ENCODE measurements around the gene ELFN2.

ELFN2 gene, protein sequence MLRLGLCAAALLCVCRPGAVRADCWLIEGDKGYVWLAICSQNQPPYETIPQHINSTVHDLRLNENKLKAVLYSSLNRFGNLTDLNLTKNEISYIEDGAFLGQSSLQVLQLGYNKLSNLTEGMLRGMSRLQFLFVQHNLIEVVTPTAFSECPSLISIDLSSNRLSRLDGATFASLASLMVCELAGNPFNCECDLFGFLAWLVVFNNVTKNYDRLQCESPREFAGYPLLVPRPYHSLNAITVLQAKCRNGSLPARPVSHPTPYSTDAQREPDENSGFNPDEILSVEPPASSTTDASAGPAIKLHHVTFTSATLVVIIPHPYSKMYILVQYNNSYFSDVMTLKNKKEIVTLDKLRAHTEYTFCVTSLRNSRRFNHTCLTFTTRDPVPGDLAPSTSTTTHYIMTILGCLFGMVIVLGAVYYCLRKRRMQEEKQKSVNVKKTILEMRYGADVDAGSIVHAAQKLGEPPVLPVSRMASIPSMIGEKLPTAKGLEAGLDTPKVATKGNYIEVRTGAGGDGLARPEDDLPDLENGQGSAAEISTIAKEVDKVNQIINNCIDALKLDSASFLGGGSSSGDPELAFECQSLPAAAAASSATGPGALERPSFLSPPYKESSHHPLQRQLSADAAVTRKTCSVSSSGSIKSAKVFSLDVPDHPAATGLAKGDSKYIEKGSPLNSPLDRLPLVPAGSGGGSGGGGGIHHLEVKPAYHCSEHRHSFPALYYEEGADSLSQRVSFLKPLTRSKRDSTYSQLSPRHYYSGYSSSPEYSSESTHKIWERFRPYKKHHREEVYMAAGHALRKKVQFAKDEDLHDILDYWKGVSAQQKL

GRCh38 chr22:37427135-37427710 lies at the start of gene ELFN2:
Gene ELFN2 (minus strand): TSS chr22:37427479. CDS start chr22:37375534, 51,945 bp downstream.
- POLR2A ChIA-PET: no interaction called here
- no peak for TF ChIP-seq FOXM1 (IDR thresholded peaks at IDR 0.05; ENCODE audit: borderline replicate concordance)
- no peak for TF ChIP-seq NFRKB (IDR thresholded peaks at IDR 0.05)
- no peak for TF ChIP-seq SP1 (IDR thresholded peaks at IDR 0.05)
- TF ChIP-seq, protein P1, sequence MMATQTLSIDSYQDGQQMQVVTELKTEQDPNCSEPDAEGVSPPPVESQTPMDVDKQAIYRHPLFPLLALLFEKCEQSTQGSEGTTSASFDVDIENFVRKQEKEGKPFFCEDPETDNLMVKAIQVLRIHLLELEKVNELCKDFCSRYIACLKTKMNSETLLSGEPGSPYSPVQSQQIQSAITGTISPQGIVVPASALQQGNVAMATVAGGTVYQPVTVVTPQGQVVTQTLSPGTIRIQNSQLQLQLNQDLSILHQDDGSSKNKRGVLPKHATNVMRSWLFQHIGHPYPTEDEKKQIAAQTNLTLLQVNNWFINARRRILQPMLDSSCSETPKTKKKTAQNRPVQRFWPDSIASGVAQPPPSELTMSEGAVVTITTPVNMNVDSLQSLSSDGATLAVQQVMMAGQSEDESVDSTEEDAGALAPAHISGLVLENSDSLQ (IDR thresholded peaks at IDR 0.05): no peak
- TF ChIP-seq LEF1 (IDR thresholded peaks at IDR 0.05; ENCODE audit: borderline replicate concordance): no peak
- no peak for TF ChIP-seq FOXA1 (IDR thresholded peaks at IDR 0.05)
- DNase-seq (ENCODE audit: extremely low spot score): peak; percentile 54
- CTCF ChIA-PET: no interaction called here

GRCh38 chr22:37476389-37477329 lies 49.4 kb upstream of the ELFN2 start:
- ChIA-PET CTCF (no interaction called here), POLR2A (no interaction called here)
- DNase-seq (ENCODE audit: extremely low spot score): no peak
- TF ChIP-seq SP1 (IDR thresholded peaks at IDR 0.05): no peak
- no peak for TF ChIP-seq ZNF384 (IDR thresholded peaks at IDR 0.05)
- no peak for TF ChIP-seq FOXM1 (IDR thresholded peaks at IDR 0.05; ENCODE audit: borderline replicate concordance)
- TF ChIP-seq, protein P1 (IDR thresholded peaks at IDR 0.05): no peak
- TF ChIP-seq SUZ12 (IDR thresholded peaks at IDR 0.05): no peak
- TF ChIP-seq CTBP1 (IDR thresholded peaks at IDR 0.05; ENCODE audit: borderline replicate concordance): no peak
- TF ChIP-seq ELF4 (IDR thresholded peaks at IDR 0.05): no peak
- no peak for TF ChIP-seq FOXK2 (IDR thresholded peaks at IDR 0.05)
- TF ChIP-seq BHLHE40 (IDR thresholded peaks at IDR 0.05; ENCODE audit: borderline replicate concordance): no peak
- TF ChIP-seq L3MBTL2 (conservative IDR thresholded peaks at IDR 0.05): no peak
- no peak for TF ChIP-seq TARDBP (IDR thresholded peaks at IDR 0.05)
- TF ChIP-seq LEF1 (IDR thresholded peaks at IDR 0.05; ENCODE audit: borderline replicate concordance): no peak
- TF ChIP-seq HDGF (IDR thresholded peaks at IDR 0.05; ENCODE audit: borderline replicate concordance): no peak
- TF ChIP-seq NFRKB (IDR thresholded peaks at IDR 0.05): no peak

GRCh38 chr22:37474447-37475090 lies 47.3 kb upstream of the ELFN2 start:
- ChIA-PET POLR2A (no interaction called here), CTCF (interaction anchor here (1.0 kb wide), 1 partner anchor 9 kb away, joined by 4 read pairs; no protein-coding TSS in a partner anchor)
- no peak for DNase-seq (ENCODE audit: extremely low spot score)
- TF ChIP-seq LEF1 (IDR thresholded peaks at IDR 0.05; ENCODE audit: borderline replicate concordance) (no peak), ZNF384 (IDR thresholded peaks at IDR 0.05) (no peak), ELF4 (IDR thresholded peaks at IDR 0.05) (no peak), SUZ12 (IDR thresholded peaks at IDR 0.05) (no peak), HDGF (IDR thresholded peaks at IDR 0.05; ENCODE audit: borderline replicate concordance) (no peak), FOXA1 (IDR thresholded peaks at IDR 0.05) (no peak), CTBP1 (IDR thresholded peaks at IDR 0.05; ENCODE audit: borderline replicate concordance) (no peak), L3MBTL2 (conservative IDR thresholded peaks at IDR 0.05) (no peak), NFRKB (IDR thresholded peaks at IDR 0.05) (no peak), BHLHE40 (IDR thresholded peaks at IDR 0.05; ENCODE audit: borderline replicate concordance) (no peak), FOXM1 (IDR thresholded peaks at IDR 0.05; ENCODE audit: borderline replicate concordance) (no peak), SP1 (IDR thresholded peaks at IDR 0.05) (no peak), TARDBP (IDR thresholded peaks at IDR 0.05) (no peak)
- TF ChIP-seq, protein P1 (IDR thresholded peaks at IDR 0.05): no peak

- ChIA-PET CTCF (interaction anchor here (0.9 to 2.8 kb wide), 3 partner anchors 17 to 85 kb away, joined by 3 to 14 read pairs (median 3); no protein-coding TSS in a partner anchor), POLR2A (no interaction called here)
- TF ChIP-seq, protein P1 (IDR thresholded peaks at IDR 0.05): no peak
- DNase-seq (ENCODE audit: extremely low spot score): no peak
Measured at GRCh38 chr22:37473437-37473946, 46.2 kb upstream of the ELFN2 start.
